Measurements from ENCODE around the gene DCDC1.

- TF ChIP-seq CTCF (IDR thresholded peaks at IDR 0.05) (no peak), POLR2A (IDR thresholded peaks at IDR 0.05) (no peak)
Measured at GRCh38 chr11:30861531-30861930, 508.0 kb downstream of the DCDC1 start.

All from suprapubic skin (tissue), 3 donors.